CD14-positive monocyte (primary cell): ENCODE results near the gene MEX3B. TPM values are rescaled to one million over a fixed set of nuclear protein-coding genes. Genes with fewer than 3 reads are reported as not detected.
A peak's percentile ranks its signal among the peaks of the same experiment; 100 is the strongest.

Source experiments
- DNase-seq, 3 donors: peaks; one replicate each; pipeline ENCODE4 v3.0.0-alpha.2; 2011 to 2022
- H2AFZ ChIP-seq: 2 replicates; pipeline ENCODE4 v1.6.0; 2012; ENCODE audit warnings: mild to moderate bottlenecking, low read depth, low read length, inconsistent platforms; ENCODE audit not compliant: insufficient read depth, poor library complexity, severe bottlenecking
- H3K27ac ChIP-seq, 2 donors: 1 replicate in 1 of 2; 2 replicates in 1 of 2; pipeline ENCODE4 v1.5.1; 2012 to 2013; ENCODE audit warnings: low read length in 2 of 2, control low read depth in 1 of 2, inconsistent platforms in 1 of 2, low read depth in 1 of 2, mild to moderate bottlenecking in 1 of 2
- H3K27me3 ChIP-seq, 2 donors: one replicate each; pipeline versions ENCODE4 v1.6.0 to v1.6.1; 2011 to 2013; ENCODE audit warnings: low read length in 2 of 2; ENCODE audit not compliant: control insufficient read depth in 2 of 2, insufficient read depth in 2 of 2
- H3K36me3 ChIP-seq, 2 donors: replicated peaks in 1 of 2; 1 replicate in 1 of 2; 2 replicates in 1 of 2; pipeline versions ENCODE4 v1.5.1 to v1.6.1; 2012 to 2013; ENCODE audit warnings: low read length in 2 of 2, control low read depth in 1 of 2, inconsistent platforms in 1 of 2, mild to moderate bottlenecking in 1 of 2; ENCODE audit not compliant: insufficient read depth in 2 of 2, control insufficient read depth in 1 of 2
- H3K4me1 ChIP-seq, 2 donors: 1 replicate in 1 of 2; 2 replicates in 1 of 2; pipeline versions ENCODE4 v1.5.1 to v1.6.1; 2012 to 2013; ENCODE audit warnings: low read length in 2 of 2, control low read depth in 1 of 2, inconsistent platforms in 1 of 2, mild to moderate bottlenecking in 1 of 2, moderate library complexity in 1 of 2; ENCODE audit not compliant: insufficient read depth in 2 of 2, control insufficient read depth in 1 of 2
- H3K4me2 ChIP-seq: replicated peaks from 2 replicates; pipeline ENCODE3; 2012; ENCODE audit warnings: low read length, moderate library complexity, mild to moderate bottlenecking; ENCODE audit not compliant: poor library complexity, severe bottlenecking; ENCODE audit errors: extremely low read depth
- H3K4me3 ChIP-seq, 3 experiments: fragments of 200-600 bp in 1 of 3; sonication (generic) in 1 of 3; replicated peaks in 1 of 3; 1 replicate in 2 of 3; 2 replicates in 1 of 3; pipeline ENCODE4 v1.5.1; 2011 to 2013; ENCODE audit warnings: low read length in 3 of 3, mild to moderate bottlenecking in 3 of 3, control low read depth in 2 of 3, low read depth in 2 of 3, inconsistent platforms in 1 of 3, moderate library complexity in 1 of 3
- H3K79me2 ChIP-seq: 2 replicates; pipeline ENCODE4 v1.6.0; 2012; ENCODE audit warnings: mild to moderate bottlenecking, control low read depth, inconsistent platforms, low read length, moderate library complexity; ENCODE audit not compliant: insufficient read depth
- H3K9ac ChIP-seq: 2 replicates; pipeline ENCODE4 v1.6.0; 2017; ENCODE audit warnings: low read length, mild to moderate bottlenecking; ENCODE audit not compliant: insufficient read depth, poor library complexity, severe bottlenecking
- H3K9me3 ChIP-seq, 2 donors: replicated peaks in 1 of 2; 1 replicate in 1 of 2; 2 replicates in 1 of 2; pipeline versions ENCODE4 v1.5.1 to v1.6.1; 2012 to 2013; ENCODE audit warnings: low read length in 2 of 2, control low read depth in 1 of 2; ENCODE audit not compliant: control insufficient read depth in 1 of 2, insufficient read depth in 1 of 2
- H4K20me1 ChIP-seq: 2 replicates; pipeline ENCODE4 v1.6.0; 2012; ENCODE audit warnings: mild to moderate bottlenecking, low read length, control low read depth, moderate library complexity; ENCODE audit not compliant: insufficient read depth
- H3K27ac Mint-ChIP-seq, 7 donors: one replicate each; pipeline ENCODE4 v1.8.0; 2020; ENCODE audit warnings: mild to moderate bottlenecking in 7 of 7, mixed read lengths in 7 of 7, moderate library complexity in 6 of 7, inconsistent platforms in 2 of 7
- H3K27me3 Mint-ChIP-seq, 3 donors: one replicate each; pipeline ENCODE4 v1.8.0; 2021 to 2022; ENCODE audit warnings: low read depth in 3 of 3, mild to moderate bottlenecking in 3 of 3, mixed read lengths in 3 of 3, moderate library complexity in 3 of 3, inconsistent platforms in 1 of 3
- H3K36me3 Mint-ChIP-seq, 2 donors: one replicate each; pipeline ENCODE4 v1.8.0; 2020; ENCODE audit warnings: mixed read lengths in 2 of 2, inconsistent platforms in 1 of 2, mild to moderate bottlenecking in 1 of 2
- H3K4me1 Mint-ChIP-seq: one replicate; pipeline ENCODE4 v1.8.0; 2020; ENCODE audit warnings: mild to moderate bottlenecking, mixed read lengths
- H3K4me3 Mint-ChIP-seq, 2 donors: one replicate each; pipeline ENCODE4 v1.8.0; 2020; ENCODE audit warnings: mild to moderate bottlenecking in 2 of 2, mixed read lengths in 2 of 2, moderate library complexity in 1 of 2
- H3K9me3 Mint-ChIP-seq, 7 donors: one replicate each; pipeline ENCODE4 v1.8.0; 2020 to 2022; ENCODE audit warnings: mixed read lengths in 7 of 7, mild to moderate bottlenecking in 6 of 7, moderate library complexity in 6 of 7, inconsistent platforms in 2 of 7
- CTCF ChIP-seq: fragments of 200-600 bp; IDR thresholded peaks from one replicate; pipeline ENCODE4 v1.8.0; 2022; ENCODE audit warnings: antibody characterized with exemption, mild to moderate bottlenecking
- WGBS: methylation state at CpG from one replicate; pipeline ENCODE4 v1.1.5; 2013; ENCODE audit warnings: missing lambda C conversion rate; ENCODE audit not compliant: insufficient coverage; 5-methylcytosine and 5-hydroxymethylcytosine counted together
- intact Hi-C, 2 donors: fragments of 100-400 bp; cut with micrococcal nuclease; formaldehyde crosslinking; loops; one replicate each; pipeline versions ENCODE4 v1.15.0 to v1.15.1; 2023
- polyA plus RNA-seq, 3 donors: library from polyadenylated mRNA; depleted of rRNA in 1 of 3; unstranded in 2 of 3; stranded (reverse) in 1 of 3; fragments of 300-500 nt in 2 of 3; fragments of >200 nt in 1 of 3; fragmentation: Illumina TruSeq in 2 of 3; gene quantifications; 1 replicate in 2 of 3; 2 replicates in 1 of 3; pipeline ENCODE4 v1.2.3, GENCODE V29; 2012 to 2021

The MEX3B gene
- polyA plus RNA-seq, 3 donors = 0.05 to 4.7 TPM; not detected in 1

- H3K9ac ChIP-seq = no peak overlapping the region
- 51% methylated on average over 4 of the region's 4 CpGs for WGBS
- TF ChIP-seq CTCF = no peak
- no peaks in the 10 kb centered on the region for H3K36me3 ChIP-seq
- H3K4me3 ChIP-seq = no peak overlapping the region
- no peak overlapping the region for H3K4me2 ChIP-seq
- peaks cover 0 to 8% of the 10 kb centered on the region in 2 donors for H3K27me3 ChIP-seq
- no peak overlapping the region for H3K27ac ChIP-seq
- H3K9me3 ChIP-seq = no peaks in the 10 kb centered on the region
- H3K27me3 Mint-ChIP-seq = peaks cover 8 to 20% (median 12%) of the 10 kb centered on the region in 3 donors
- H3K4me3 Mint-ChIP-seq = no peak overlapping the region
- H3K4me1 ChIP-seq = peaks cover 18 to 25% of the 10 kb centered on the region in 2 donors
- no peak for DNase-seq
- H3K9me3 Mint-ChIP-seq = peaks cover 0 to 8% (median 2%) of the 10 kb centered on the region in 7 donors
- no peaks in the 10 kb centered on the region for H3K79me2 ChIP-seq
- H3K27ac Mint-ChIP-seq = no peak overlapping the region
- peaks cover 12% of the 10 kb centered on the region for H3K4me1 Mint-ChIP-seq
- no peaks in the 10 kb centered on the region for H4K20me1 ChIP-seq
- peaks cover 4 to 9% of the 10 kb centered on the region in 2 donors for H3K36me3 Mint-ChIP-seq
- H2AFZ ChIP-seq = no peak overlapping the region
- intact Hi-C loops = loop anchor here in 1 of 2 donors (10.0 kb wide), 2 partner anchors 224 to 1046 kb away; partner anchors contain the start of genes EFL1 and SAXO2
Measured at GRCh38 chr15:82040862-82041261, 5.0 kb downstream of the MEX3B start.

- no peaks in the 10 kb centered on the region for H3K79me2 ChIP-seq
- H3K36me3 ChIP-seq = no peaks in the 10 kb centered on the region
- peaks cover 0 to 8% of the 10 kb centered on the region in 2 donors for H3K27me3 ChIP-seq
- Mint-ChIP-seq H3K4me3 (no peak overlapping the region), H3K36me3 (peaks cover 4 to 9% of the 10 kb centered on the region in 2 donors), H3K27me3 (peaks cover 8 to 20% (median 12%) of the 10 kb centered on the region in 3 donors), H3K9me3 (peaks cover 0 to 8% (median 2%) of the 10 kb centered on the region in 7 donors), H3K27ac (peak overlapping the region in 1 of 7 donors; percentile 2), H3K4me1 (peaks cover 12% of the 10 kb centered on the region)
- H3K4me3 ChIP-seq = no peak overlapping the region
- no CpG with 5 or more reads among the region's 2 CpGs for WGBS
- no peak overlapping the region for H2AFZ ChIP-seq
- H3K4me1 ChIP-seq = peaks cover 18 to 22% of the 10 kb centered on the region in 2 donors
- no peak overlapping the region for H3K4me2 ChIP-seq
- no peaks in the 10 kb centered on the region for H4K20me1 ChIP-seq
- no peak for DNase-seq
- no peaks in the 10 kb centered on the region for H3K9me3 ChIP-seq
- intact Hi-C loops = loop anchor here in 1 of 2 donors (10.0 kb wide), 2 partner anchors 224 to 1046 kb away; partner anchors contain the start of genes EFL1 and SAXO2
- H3K27ac ChIP-seq = no peak overlapping the region
- TF ChIP-seq CTCF = no peak
- no peak overlapping the region for H3K9ac ChIP-seq
Measured at GRCh38 chr15:82040390-82040789, 5.4 kb downstream of the MEX3B start.
